HepG2 (cell line): ENCODE measurements around the gene GOLGA7B. TPM values are rescaled to one million over a fixed set of nuclear protein-coding genes. Genes with fewer than 3 reads are reported as not detected.

Experiments used
- HDAC2 ChIP-seq: sonication (generic); formaldehyde crosslinking; IDR thresholded peaks from 2 replicates; pipeline ENCODE4 v1.4.0; 2020; ENCODE audit warnings: missing genetic modification reagents
- SAFB2 ChIP-seq: sonication (generic); formaldehyde crosslinking; IDR thresholded peaks from 2 replicates; pipeline ENCODE4 v1.5.1; 2020; ENCODE audit warnings: missing genetic modification reagents, low read depth, mild to moderate bottlenecking, borderline replicate concordance
- SAP130 ChIP-seq: IDR thresholded peaks from 2 replicates; pipeline ENCODE4 v1.6.1; 2016; ENCODE audit warnings: low read depth
- SMAD9 ChIP-seq: sonication (generic); formaldehyde crosslinking; IDR thresholded peaks from 2 replicates; pipeline ENCODE4 v1.5.1; 2020; ENCODE audit warnings: mild to moderate bottlenecking, missing genetic modification reagents
- TAF15 ChIP-seq: fragments of 200-400 bp; formaldehyde crosslinking; IDR thresholded peaks from one replicate; pipeline ENCODE4 v1.6.1; 2018; ENCODE audit warnings: mild to moderate bottlenecking, low read depth, low read length; ENCODE audit not compliant: poor library complexity, severe bottlenecking
- U2AF2 ChIP-seq: fragments of 200-400 bp; formaldehyde crosslinking; IDR thresholded peaks from 2 replicates; pipeline ENCODE4 v1.6.1; 2017; ENCODE audit warnings: low read depth, mild to moderate bottlenecking, low read length
- ZIK1 ChIP-seq: sonication (generic); formaldehyde crosslinking; IDR thresholded peaks from 2 replicates; pipeline ENCODE4 v1.5.0; 2020; ENCODE audit warnings: mild to moderate bottlenecking, low read depth, missing genetic modification reagents, borderline replicate concordance
- ZMYM3 ChIP-seq: sonication (generic); formaldehyde crosslinking; IDR thresholded peaks from 2 replicates; pipeline ENCODE4 v1.5.1; 2020; ENCODE audit warnings: mild to moderate bottlenecking, missing genetic modification reagents
- ZNF616 ChIP-seq: sonication (generic); formaldehyde crosslinking; IDR thresholded peaks from 2 replicates; pipeline ENCODE4 v1.5.0; 2020; ENCODE audit warnings: low read depth, mild to moderate bottlenecking, missing genetic modification reagents
- polyA plus RNA-seq, 8 experiments: library from polyadenylated mRNA; depleted of rRNA in 3 of 8; stranded (reverse) in 7 of 8; unstranded in 1 of 8; fragments of >200 nt; fragmentation: Illumina TruSeq in 4 of 8; extraction: Trizol in 4 of 8; gene quantifications; 2 replicates each; pipeline versions ENCODE4 v1.2.1 to v1.2.3, GENCODE V29; 2011 to 2016; ENCODE audit warnings: low read depth in 4 of 8, missing spikeins in 1 of 8, mixed read lengths in 1 of 8; ENCODE audit not compliant: insufficient read depth in 1 of 8
- total RNA-seq, 5 experiments: library from RNA; depleted of rRNA; stranded (reverse); fragments of >200 nt; fragmentation: Illumina TruSeq; extraction: Trizol; gene quantifications; 2 replicates each; pipeline ENCODE4 v1.2.3, GENCODE V29; 2016; ENCODE audit warnings: low read depth in 1 of 5
- TF ChIP-seq, protein P1 (sequence below), 2 experiments: fragments of 450-650 bp in 1 of 2; sonication (generic) in 1 of 2; formaldehyde crosslinking in 1 of 2; IDR thresholded peaks; 2 replicates each; pipeline versions ENCODE4 v1.6.1 to v1.8.0; 2016 to 2022; ENCODE audit warnings: antibody characterized with exemption in 1 of 2, mild to moderate bottlenecking in 1 of 2, missing genetic modification reagents in 1 of 2
- TF ChIP-seq, protein P2 (sequence below), 2 experiments: sonication (generic) in 1 of 2; formaldehyde crosslinking in 1 of 2; IDR thresholded peaks; 2 replicates each; pipeline versions ENCODE4 v1.4.0 to v1.6.1; 2018 to 2020; ENCODE audit warnings: missing genetic modification reagents in 2 of 2, borderline replicate concordance in 1 of 2, low read depth in 1 of 2, mild to moderate bottlenecking in 1 of 2, missing biosample characterization in 1 of 2
- TF ChIP-seq, protein P3 (sequence below): conservative IDR thresholded peaks from 2 replicates; pipeline ENCODE4 v1.6.1; 2018; ENCODE audit warnings: missing genetic modification reagents
- TF ChIP-seq, protein P4 (sequence below): sonication (generic); formaldehyde crosslinking; IDR thresholded peaks from 2 replicates; pipeline ENCODE4 v1.4.0; 2020; ENCODE audit warnings: mild to moderate bottlenecking, missing genetic modification reagents

Gene GOLGA7B
- total and polyA plus RNA-seq, 2 of the 13 experiments (the other 11 are each of a cell fraction or from before 2014, with no cell fraction given) = not detected

DNA sequence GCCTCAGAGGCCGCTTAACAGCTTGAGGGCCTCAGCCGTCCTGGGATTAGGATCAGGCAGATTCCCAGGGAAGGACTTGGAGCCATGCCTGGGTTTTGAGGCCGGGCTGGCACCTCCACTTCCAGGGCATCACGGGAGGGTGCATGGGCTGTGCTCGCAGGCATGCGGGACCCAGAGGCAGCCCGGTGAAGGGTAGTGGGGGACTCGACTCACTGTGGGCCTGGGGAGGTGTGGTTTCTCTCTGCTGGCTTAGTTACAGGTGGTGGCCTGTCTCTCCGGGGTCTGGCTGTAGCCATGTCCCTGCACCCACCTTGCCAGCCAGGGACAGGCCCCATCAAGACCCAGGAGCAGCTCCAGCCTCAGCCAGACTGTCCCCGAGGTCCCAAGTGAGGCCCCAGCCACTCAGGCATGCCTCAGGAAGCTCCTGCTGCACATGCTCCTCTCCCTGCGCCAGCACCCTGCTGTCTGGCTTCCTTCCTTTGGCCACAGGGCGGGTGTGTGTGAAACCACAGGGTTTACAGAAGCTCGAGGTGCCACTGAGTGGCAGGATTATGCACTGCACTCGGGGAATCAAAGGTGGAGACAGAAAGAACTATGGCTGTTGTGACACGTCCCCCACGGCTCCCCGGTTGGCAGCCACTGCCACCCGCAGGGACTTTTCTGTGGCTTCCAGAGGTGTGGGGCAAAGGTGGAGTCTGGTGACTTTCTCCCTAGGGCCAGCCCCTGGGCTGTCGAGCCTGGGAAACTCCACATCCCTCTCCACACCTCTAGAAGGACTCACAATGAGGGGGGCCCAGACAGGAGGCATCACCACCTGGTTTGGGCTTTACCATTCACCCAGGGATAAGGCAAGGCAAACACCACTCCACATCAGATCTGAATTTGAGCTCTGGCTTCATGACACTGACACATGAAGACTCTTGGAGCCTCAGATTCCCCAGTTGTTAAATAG is 19.7 kb downstream of the GOLGA7B start (continued):
- TF ChIP-seq, protein P1, sequence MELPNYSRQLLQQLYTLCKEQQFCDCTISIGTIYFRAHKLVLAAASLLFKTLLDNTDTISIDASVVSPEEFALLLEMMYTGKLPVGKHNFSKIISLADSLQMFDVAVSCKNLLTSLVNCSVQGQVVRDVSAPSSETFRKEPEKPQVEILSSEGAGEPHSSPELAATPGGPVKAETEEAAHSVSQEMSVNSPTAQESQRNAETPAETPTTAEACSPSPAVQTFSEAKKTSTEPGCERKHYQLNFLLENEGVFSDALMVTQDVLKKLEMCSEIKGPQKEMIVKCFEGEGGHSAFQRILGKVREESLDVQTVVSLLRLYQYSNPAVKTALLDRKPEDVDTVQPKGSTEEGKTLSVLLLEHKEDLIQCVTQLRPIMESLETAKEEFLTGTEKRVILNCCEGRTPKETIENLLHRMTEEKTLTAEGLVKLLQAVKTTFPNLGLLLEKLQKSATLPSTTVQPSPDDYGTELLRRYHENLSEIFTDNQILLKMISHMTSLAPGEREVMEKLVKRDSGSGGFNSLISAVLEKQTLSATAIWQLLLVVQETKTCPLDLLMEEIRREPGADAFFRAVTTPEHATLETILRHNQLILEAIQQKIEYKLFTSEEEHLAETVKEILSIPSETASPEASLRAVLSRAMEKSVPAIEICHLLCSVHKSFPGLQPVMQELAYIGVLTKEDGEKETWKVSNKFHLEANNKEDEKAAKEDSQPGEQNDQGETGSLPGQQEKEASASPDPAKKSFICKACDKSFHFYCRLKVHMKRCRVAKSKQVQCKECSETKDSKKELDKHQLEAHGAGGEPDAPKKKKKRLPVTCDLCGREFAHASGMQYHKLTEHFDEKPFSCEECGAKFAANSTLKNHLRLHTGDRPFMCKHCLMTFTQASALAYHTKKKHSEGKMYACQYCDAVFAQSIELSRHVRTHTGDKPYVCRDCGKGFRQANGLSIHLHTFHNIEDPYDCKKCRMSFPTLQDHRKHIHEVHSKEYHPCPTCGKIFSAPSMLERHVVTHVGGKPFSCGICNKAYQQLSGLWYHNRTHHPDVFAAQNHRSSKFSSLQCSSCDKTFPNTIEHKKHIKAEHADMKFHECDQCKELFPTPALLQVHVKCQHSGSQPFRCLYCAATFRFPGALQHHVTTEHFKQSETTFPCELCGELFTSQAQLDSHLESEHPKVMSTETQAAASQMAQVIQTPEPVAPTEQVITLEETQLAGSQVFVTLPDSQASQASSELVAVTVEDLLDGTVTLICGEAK (IDR thresholded peaks at IDR 0.05) = no peak
- TF ChIP-seq, protein P1 (CRISPR knock-in tag; IDR thresholded peaks at IDR 0.05) = no peak
- TF ChIP-seq, protein P2, sequence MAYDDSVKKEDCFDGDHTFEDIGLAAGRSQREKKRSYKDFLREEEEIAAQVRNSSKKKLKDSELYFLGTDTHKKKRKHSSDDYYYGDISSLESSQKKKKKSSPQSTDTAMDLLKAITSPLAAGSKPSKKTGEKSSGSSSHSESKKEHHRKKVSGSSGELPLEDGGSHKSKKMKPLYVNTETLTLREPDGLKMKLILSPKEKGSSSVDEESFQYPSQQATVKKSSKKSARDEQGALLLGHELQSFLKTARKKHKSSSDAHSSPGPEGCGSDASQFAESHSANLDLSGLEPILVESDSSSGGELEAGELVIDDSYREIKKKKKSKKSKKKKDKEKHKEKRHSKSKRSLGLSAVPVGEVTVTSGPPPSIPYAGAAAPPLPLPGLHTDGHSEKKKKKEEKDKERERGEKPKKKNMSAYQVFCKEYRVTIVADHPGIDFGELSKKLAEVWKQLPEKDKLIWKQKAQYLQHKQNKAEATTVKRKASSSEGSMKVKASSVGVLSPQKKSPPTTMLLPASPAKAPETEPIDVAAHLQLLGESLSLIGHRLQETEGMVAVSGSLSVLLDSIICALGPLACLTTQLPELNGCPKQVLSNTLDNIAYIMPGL (CRISPR knock-in tag; IDR thresholded peaks at IDR 0.05; ENCODE audit: borderline replicate concordance in 1 of 2, low read depth in 1 of 2) = peak in 1 of 2 experiments; percentile 46; a peak in 2 of 4 replicates
- no peak; the same call in 1 of the 2 replicates for TF ChIP-seq ZMYM3 (CRISPR knock-in tag)
- TF ChIP-seq SAP130 (CRISPR knock-in tag) = peak; percentile 45; the same call in 1 of the 2 replicates
- TF ChIP-seq U2AF2 = no peak
- TF ChIP-seq TAF15 = no peak
- TF ChIP-seq ZIK1 (CRISPR knock-in tag) = no peak
- no peak for TF ChIP-seq ZNF616 (CRISPR knock-in tag)
- TF ChIP-seq, protein P3, sequence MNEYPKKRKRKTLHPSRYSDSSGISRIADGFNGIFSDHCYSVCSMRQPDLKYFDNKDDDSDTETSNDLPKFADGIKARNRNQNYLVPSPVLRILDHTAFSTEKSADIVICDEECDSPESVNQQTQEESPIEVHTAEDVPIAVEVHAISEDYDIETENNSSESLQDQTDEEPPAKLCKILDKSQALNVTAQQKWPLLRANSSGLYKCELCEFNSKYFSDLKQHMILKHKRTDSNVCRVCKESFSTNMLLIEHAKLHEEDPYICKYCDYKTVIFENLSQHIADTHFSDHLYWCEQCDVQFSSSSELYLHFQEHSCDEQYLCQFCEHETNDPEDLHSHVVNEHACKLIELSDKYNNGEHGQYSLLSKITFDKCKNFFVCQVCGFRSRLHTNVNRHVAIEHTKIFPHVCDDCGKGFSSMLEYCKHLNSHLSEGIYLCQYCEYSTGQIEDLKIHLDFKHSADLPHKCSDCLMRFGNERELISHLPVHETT (CRISPR knock-in tag) = no peak
- no peak for TF ChIP-seq SMAD9
- no peak for TF ChIP-seq SAFB2 (CRISPR knock-in tag)
- TF ChIP-seq HDAC2 (CRISPR knock-in tag) = peak; percentile 45; the same call in 1 of the 2 replicates
- TF ChIP-seq, protein P4, sequence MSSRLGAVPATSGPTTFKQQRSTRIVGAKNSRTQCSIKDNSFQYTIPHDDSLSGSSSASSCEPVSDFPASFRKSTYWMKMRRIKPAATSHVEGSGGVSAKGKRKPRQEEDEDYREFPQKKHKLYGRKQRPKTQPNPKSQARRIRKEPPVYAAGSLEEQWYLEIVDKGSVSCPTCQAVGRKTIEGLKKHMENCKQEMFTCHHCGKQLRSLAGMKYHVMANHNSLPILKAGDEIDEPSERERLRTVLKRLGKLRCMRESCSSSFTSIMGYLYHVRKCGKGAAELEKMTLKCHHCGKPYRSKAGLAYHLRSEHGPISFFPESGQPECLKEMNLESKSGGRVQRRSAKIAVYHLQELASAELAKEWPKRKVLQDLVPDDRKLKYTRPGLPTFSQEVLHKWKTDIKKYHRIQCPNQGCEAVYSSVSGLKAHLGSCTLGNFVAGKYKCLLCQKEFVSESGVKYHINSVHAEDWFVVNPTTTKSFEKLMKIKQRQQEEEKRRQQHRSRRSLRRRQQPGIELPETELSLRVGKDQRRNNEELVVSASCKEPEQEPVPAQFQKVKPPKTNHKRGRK (CRISPR knock-in tag) = no peak
